Esophagus mucosa (tissue), 1 donor: ENCODE data around the gene BEND6. TPM values are rescaled to one million over a fixed set of nuclear protein-coding genes. Genes with fewer than 3 reads are reported as not detected.
A peak's percentile ranks its signal among the peaks of the same experiment; 100 is the strongest.
"Not testable (repeated sequence)": the region's sequence is repeated elsewhere in the genome, so short reads cannot be mapped to it uniquely, and the experiment has no call there.

Experiments
- ATAC-seq: fragments of 200-7000 bp; cut with Tn5 transposase; one replicate; pipeline ENCODE4 v1.9.1; 2020
- total RNA-seq: library from RNA; stranded (reverse); gene quantifications from one replicate; pipeline ENCODE4 v1.2.4, GENCODE V29; 2023
- donor health status: DM: yes; HTN: yes; CAD: no.

The BEND6 gene
- total RNA-seq, 1 donor from 2014 or later, result 0.16 TPM

GRCh38 chr6:57040011-57040410, 85.1 kb downstream of the BEND6 start:
- no peak for ATAC-seq

DNA sequence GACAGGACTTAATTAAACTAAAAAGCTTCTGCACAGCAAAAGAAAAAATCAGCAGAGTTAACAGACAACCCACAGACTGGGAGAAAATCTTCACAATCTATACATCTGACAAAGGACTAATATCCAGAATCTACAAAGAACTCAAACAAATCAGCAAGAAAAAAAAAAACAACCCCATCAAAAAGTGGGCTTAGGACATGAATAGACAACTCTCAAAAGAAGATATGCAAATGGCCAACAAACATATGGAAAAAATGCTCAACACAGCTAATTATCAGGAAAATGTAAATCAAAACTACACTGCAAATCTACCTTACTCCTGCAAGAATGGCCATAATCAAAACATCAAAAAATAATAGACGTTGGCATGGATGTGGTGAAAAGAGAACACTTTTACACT, 89.2 kb downstream of the BEND6 start:
- not testable (repeated sequence) for ATAC-seq

GRCh38 chr6:57044568-57044967, 89.7 kb downstream of the BEND6 start:
- no peak for ATAC-seq

DNA sequence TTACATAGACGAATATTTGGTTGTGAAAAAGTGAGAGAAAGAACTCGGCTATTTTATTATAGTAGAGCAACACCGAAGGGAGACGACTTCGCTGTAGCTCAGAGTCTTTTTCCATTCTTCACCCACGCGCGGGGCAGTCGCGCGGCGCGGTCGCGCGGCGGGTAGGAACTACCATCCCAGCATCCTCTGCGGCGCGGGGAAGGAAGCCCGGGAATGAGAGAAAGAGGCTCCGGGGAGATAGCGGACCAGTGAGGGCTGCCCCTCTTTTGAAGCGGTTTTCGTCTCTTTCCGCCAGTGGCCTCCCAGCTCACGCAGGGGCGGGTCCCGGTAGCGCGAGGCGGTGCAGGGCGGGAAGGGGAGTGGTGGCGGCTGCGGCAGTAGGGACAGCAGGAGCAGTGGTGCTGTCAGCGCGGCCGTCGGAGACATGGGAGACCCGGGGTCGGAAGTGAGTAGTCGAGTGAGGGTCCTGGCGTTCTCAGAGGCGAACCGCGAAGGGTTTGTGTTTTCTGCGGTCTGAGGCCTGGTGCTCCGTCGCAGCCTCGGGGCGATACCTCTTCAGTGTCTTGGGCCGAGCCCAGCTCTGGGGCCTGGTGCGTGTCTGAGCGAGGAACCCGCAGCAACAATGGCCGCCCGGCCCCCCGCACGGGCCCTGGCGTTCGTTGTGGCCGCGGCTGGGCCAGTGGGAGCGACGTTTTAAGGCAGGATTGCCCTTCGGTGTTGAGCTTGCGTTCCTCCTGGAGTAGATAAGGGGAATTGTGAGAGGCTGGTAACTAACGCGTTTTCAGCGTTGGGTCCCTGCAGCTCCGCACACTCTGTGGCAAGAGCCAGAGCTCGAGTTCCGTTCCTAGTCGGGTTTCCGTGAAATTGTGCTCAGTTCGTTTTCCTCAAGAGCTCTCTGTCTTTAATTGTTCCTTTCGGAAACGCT, 91.7 kb downstream of the BEND6 start, which contains the start of gene KIAA1586:
Gene KIAA1586 (plus strand): TSS at position 362 of the 925 bp plus-strand sequence. CDS start 63 bp downstream, at position 425.
- peak; percentile 95 for ATAC-seq

DNA sequence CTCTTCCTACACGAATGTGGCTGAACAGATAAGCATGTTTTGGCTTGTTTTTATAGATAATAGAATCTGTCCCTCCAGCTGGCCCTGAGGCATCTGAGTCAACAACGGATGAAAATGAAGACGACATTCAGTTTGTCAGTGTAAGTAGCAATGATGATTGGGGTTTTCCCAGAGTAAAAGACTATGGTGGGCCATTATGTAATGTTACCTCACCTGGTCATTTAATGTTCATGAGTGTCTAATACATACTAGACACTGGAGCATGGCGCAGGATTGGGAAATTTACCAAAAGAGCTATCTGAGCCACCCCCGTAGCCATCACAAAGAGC, 92.3 kb downstream of the BEND6 start:
- ATAC-seq, result peak; percentile 29

DNA sequence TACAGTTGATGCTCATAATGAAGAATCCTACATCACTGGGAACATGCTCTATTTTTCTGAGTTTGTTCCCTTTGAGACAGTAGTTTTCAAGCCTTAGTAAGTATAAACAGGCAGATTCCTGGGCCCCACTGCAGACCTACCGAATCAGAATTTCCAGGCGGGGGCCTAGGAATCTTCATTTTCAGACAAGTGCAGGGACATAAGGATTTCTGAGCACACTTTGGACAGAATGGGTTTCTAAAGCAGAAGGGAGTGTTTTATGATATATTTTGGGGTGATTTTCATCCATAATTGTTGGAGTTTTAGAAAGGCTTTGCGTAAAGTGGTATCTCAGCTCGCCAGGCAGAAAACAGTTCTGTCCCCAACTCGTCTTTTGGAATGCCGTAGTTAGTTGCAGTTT, 93.0 kb downstream of the BEND6 start:
- not testable (repeated sequence) for ATAC-seq

DNA sequence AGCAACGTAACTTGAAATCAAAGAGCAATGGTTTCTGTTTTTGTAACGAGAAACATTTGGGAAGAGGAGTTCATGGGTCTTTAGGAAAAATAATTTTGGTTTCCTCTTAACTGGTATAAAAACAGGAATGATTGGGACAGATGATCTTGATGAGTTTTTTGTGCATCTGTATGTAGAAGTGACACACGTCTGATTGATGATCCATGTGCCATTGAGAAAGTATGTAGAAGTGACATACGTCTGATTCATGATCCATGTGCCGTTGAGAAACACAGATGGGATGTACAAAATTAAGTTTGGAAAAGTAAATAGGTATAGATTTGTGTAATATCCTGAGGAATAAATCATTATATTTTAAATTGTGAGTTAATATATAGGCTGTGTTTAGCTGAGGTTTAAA, 93.7 kb downstream of the BEND6 start:
- ATAC-seq, result no peak

DNA sequence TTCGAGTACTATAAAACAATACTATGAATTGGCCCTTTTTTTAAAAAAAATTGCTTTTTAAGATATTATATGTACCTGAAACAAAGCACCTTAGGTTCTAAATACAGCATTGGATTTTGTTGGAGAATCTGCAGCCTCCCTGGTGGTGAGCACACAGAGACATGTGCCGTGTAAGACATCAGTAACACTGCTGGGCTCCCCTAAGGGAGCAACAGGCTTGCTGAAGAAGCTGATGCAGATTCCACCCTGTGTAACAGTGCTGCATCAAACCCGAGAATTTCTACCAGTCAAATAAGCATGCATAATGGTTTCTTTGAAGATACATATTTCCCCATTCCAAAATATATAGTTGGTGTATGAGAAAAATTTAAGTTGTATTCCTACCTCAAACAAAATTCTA, 108.9 kb downstream of the BEND6 start:
- ATAC-seq, result no peak

DNA sequence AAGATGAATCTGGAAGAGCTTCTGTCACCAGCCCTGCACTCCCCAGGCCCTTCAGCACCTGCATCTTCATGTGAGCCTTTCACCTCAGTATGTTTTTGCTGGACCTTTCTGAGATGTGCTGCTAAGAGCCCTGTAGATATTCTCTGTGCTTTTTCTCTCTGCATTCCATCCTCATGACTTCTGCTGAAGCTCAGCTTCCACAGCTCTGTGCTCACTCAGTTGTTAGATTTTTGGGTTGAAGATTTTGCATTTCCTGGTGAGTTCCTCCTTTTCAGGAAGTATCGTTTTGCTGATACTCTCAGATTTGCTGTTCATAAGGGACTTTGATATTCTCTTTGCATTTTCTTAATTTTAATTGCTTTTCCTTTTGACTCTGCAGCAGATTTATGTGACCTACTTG, 109.9 kb downstream of the BEND6 start:
- no peak for ATAC-seq

GRCh38 chr6:57068061-57068460, 113.2 kb downstream of the BEND6 start:
- no peak for ATAC-seq

GRCh38 chr6:57069228-57069627, 114.3 kb downstream of the BEND6 start:
- ATAC-seq, result no peak

GRCh38 chr6:57069920-57070331, 115.0 kb downstream of the BEND6 start:
- ATAC-seq, result no peak

GRCh38 chr6:57072108-57072507, 117.2 kb downstream of the BEND6 start:
- ATAC-seq, result no peak

- ATAC-seq, result no peak
Observed at GRCh38 chr6:57074383-57074782, 119.5 kb downstream of the BEND6 start.

GRCh38 chr6:57075092-57075491, 120.2 kb downstream of the BEND6 start:
- ATAC-seq, result no peak

Other genes with a start within 250 kb of the BEND6 start
- 5.9 TPM for gene KIAA1586, start 91.6 kb downstream of the BEND6 start, total RNA-seq
- 23.9 TPM for gene ZNF451, start 135.1 kb downstream of the BEND6 start, total RNA-seq
- gene BAG2, start 217.2 kb downstream of the BEND6 start, total RNA-seq, result 0.24 TPM